K562 (cell line): Measurements from ENCODE around the gene SARS1. TPM values are rescaled to one million over a fixed set of nuclear protein-coding genes. Genes with fewer than 3 reads are reported as not detected.

ENCODE experiments used
- CTBP1 ChIP-seq: fragments of 450-650 bp; IDR thresholded peaks from 2 replicates; pipeline ENCODE4 v1.6.1; 2016; ENCODE audit warnings: borderline replicate concordance
- EGR1 ChIP-seq: fragments of 450-650 bp; conservative IDR thresholded peaks from 2 replicates; pipeline ENCODE4 v1.6.1; 2017; ENCODE audit warnings: mild to moderate bottlenecking
- ETS2 ChIP-seq: IDR thresholded peaks from 2 replicates; pipeline ENCODE4 v1.6.1; 2016; ENCODE audit warnings: borderline replicate concordance, missing genetic modification characterization, mild to moderate bottlenecking, moderate library complexity, missing compliant biosample characterization; ENCODE audit not compliant: poor library complexity, severe bottlenecking
- FIP1L1 ChIP-seq: fragments of 200-400 bp; formaldehyde crosslinking; IDR thresholded peaks from 2 replicates; pipeline ENCODE4 v1.6.1; 2018; ENCODE audit warnings: mild to moderate bottlenecking, low read depth, low read length; ENCODE audit not compliant: poor library complexity, severe bottlenecking
- FOXM1 ChIP-seq, 2 experiments: fragments of 450-650 bp in 1 of 2; sonication (generic) in 1 of 2; formaldehyde crosslinking in 1 of 2; IDR thresholded peaks; 2 replicates each; pipeline versions ENCODE4 v1.6.1 to v1.9.0; 2017 to 2022; ENCODE audit warnings: low read depth in 2 of 2, mild to moderate bottlenecking in 2 of 2, missing genetic modification reagents in 1 of 2, moderate library complexity in 1 of 2
- GTF2E2 ChIP-seq: fragments of 200-800 bp; sonication (Bioruptor generic); IDR thresholded peaks from 2 replicates; pipeline ENCODE4 v1.6.1; 2016; ENCODE audit warnings: missing genetic modification characterization, missing compliant biosample characterization
- KLF10 ChIP-seq: fragments of 250-450 bp; sonication (Bioruptor Pico); IDR thresholded peaks from 2 replicates; pipeline ENCODE4 v1.6.1; 2021; ENCODE audit warnings: matching md5 sums
- KLF16 ChIP-seq: IDR thresholded peaks from 2 replicates; pipeline ENCODE4 v1.6.1; 2016; ENCODE audit warnings: antibody characterized with exemption
- MITF ChIP-seq: IDR thresholded peaks from 2 replicates; pipeline ENCODE4 v1.6.1; 2014; ENCODE audit warnings: antibody characterized with exemption
- RBFOX2 ChIP-seq: fragments of 200-400 bp; formaldehyde crosslinking; IDR thresholded peaks from 2 replicates; pipeline ENCODE4 v1.6.1; 2017; ENCODE audit warnings: low read depth, mild to moderate bottlenecking, low read length, moderate library complexity
- ZBTB2 ChIP-seq: fragments of 450-650 bp; IDR thresholded peaks from 2 replicates; pipeline ENCODE4 v1.6.1; 2016; ENCODE audit warnings: antibody characterized with exemption
- ZSCAN32 ChIP-seq: fragments of 450-650 bp; formaldehyde crosslinking; IDR thresholded peaks from 2 replicates; pipeline ENCODE4 v1.4.0; 2020; ENCODE audit warnings: mild to moderate bottlenecking, moderate library complexity
- polyA plus RNA-seq, 8 experiments: library from polyadenylated mRNA; depleted of rRNA in 4 of 8; stranded (reverse) in 5 of 8; unstranded in 3 of 8; fragments of >200 nt; fragmentation: Nextera tagmentation in 2 of 8; fragmentation: Illumina TruSeq in 1 of 8; extraction: Ambion mirVana in 2 of 8; extraction: Trizol in 1 of 8; gene quantifications; 2 replicates each; pipeline versions ENCODE4 v1.2.1 to v1.2.3, GENCODE V29; 2011 to 2014; ENCODE audit warnings: inconsistent platforms in 1 of 8, missing spikeins in 1 of 8
- total RNA-seq, 7 experiments: library from RNA; depleted of rRNA in 6 of 7; stranded (reverse); fragments of >200 nt in 6 of 7; fragmentation: Illumina TruSeq in 2 of 7; extraction: Trizol in 2 of 7; gene quantifications; 2 replicates each; pipeline versions ENCODE4 v1.2.1 to v1.2.3, GENCODE V29; 2011 to 2021; ENCODE audit warnings: low replicate concordance in 1 of 7
- TF ChIP-seq, protein P1 (sequence below), 2 experiments: fragments of 450-650 bp; IDR thresholded peaks; 2 replicates each; pipeline ENCODE4 v1.6.1; 2016; ENCODE audit warnings: mild to moderate bottlenecking in 2 of 2, borderline replicate concordance in 1 of 2, low read depth in 1 of 2, moderate library complexity in 1 of 2

Gene SARS1
- total and polyA plus RNA-seq, 9 of the 15 experiments (the other 6 are each of a cell fraction or from before 2014, with no cell fraction given) = 221 to 623 (median 254) TPM

DNA sequence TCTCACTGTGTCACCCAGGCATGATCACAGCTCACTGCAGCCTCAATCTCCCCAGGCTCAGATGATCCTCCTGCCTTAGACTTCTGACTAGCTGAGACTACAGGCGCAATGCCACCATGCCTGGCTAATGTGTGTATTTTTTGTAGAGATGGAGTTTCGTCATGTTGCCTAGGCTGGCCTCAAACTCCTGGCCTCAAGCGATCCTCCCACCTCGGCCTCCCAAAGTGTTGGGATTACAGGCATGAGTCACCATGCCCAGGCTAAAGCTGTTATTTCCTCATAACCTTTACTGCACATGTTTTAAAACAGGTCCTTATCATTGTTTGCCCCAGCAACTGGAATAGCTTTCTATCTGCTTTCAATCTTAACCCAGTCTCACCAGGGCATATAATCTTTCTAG is 2.9 kb downstream of the SARS1 start (continued):
- TF ChIP-seq EGR1 (no peak), RBFOX2 (peak; percentile 25; the same call in 1 of the 2 replicates), FIP1L1 (no peak), MITF (no peak), CTBP1 (no peak), ZSCAN32 (CRISPR knock-in tag) (no peak), ZBTB2 (no peak; the same call in 1 of the 2 replicates), FOXM1 (IDR thresholded peaks at IDR 0.05; ENCODE audit: low read depth) (no peak), FOXM1 (CRISPR knock-in tag; IDR thresholded peaks at IDR 0.05; ENCODE audit: low read depth) (no peak), GTF2E2 (no peak), KLF10 (no peak), ETS2 (tag) (no peak), KLF16 (no peak)
- TF ChIP-seq, protein P1, sequence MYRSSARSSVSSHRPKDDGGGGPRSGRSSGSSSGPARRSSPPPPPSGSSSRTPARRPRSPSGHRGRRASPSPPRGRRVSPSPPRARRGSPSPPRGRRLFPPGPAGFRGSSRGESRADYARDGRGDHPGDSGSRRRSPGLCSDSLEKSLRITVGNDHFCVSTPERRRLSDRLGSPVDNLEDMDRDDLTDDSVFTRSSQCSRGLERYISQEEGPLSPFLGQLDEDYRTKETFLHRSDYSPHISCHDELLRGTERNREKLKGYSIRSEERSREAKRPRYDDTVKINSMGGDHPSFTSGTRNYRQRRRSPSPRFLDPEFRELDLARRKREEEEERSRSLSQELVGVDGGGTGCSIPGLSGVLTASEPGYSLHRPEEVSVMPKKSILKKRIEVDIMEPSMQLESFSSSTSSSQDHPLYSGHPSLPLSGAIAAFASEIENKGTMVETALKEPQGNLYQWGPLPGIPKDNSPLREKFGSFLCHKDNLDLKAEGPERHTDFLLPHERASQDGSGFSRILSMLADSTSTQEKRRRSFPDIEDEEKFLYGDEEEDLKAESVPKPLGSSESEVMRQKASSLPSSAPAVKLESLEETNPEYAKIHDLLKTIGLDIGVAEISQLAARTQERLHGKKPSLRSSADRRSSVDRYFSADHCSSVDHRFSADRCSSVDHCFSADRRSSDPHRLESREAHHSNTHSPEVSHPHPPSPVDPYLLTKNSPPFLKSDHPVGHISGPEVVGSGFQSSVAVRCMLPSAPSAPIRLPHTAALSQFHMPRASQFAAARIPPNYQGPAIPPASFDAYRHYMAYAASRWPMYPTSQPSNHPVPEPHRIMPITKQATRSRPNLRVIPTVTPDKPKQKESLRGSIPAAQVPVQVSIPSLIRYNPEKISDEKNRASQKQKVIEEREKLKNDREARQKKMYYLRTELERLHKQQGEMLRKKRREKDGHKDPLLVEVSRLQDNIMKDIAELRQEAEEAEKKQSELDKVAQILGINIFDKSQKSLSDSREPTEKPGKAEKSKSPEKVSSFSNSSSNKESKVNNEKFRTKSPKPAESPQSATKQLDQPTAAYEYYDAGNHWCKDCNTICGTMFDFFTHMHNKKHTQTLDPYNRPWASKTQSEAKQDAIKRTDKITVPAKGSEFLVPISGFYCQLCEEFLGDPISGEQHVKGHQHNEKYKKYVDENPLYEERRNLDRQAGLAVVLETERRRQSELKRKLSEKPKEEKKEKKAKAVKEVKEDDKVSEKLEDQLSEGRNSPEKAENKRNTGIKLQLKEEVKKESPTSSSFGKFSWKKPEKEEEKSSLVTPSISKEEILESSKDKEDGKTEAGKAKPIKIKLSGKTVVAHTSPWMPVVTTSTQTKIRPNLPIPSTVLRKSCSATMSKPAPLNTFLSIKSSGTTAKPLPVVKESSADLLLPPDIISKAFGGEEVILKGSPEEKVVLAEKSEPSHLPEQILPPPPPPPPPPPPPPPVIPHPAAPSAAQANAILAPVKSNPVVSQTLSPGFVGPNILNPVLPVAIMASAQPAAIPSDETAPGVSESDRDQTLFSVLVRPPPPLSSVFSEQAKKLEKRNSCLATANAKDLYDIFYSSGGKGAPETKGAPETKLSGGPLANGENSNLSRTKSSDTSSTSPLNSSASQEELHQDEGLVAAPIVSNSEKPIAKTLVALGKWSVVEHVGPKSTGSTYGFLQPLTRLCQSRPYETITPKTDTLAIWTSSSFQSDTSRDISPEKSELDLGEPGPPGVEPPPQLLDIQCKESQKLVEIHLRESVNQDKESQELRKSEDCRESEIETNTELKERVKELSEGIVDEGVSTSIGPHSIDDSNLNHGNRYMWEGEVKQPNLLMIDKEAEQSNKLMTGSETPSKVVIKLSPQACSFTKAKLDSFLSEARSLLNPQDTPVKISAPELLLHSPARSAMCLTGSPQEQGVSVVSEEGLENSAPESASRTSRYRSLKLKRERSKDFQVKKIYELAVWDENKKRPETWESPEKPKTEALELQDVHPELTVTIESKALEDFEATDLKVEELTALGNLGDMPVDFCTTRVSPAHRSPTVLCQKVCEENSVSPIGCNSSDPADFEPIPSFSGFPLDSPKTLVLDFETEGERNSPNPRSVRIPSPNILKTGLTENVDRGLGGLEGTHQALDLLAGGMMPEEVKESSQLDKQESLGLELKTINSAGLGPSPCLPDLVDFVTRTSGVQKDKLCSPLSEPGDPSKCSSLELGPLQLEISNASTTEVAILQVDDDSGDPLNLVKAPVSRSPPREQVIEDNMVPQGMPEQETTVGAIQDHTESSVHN (IDR thresholded peaks at IDR 0.05; ENCODE audit: borderline replicate concordance in 1 of 2, low read depth in 1 of 2) = no peak
